Urothelium cell line (cell line): ENCODE measurements around the gene GSTA1.
"Not testable (repeated sequence)": the region's sequence is repeated elsewhere in the genome, so short reads cannot be mapped to it uniquely, and the experiment has no call there.

ENCODE experiments used
- DNase-seq: peaks from one replicate; pipeline ENCODE4 v3.0.0; 2011; ENCODE audit warnings: low spot score, mixed read lengths
- FAIRE-seq: peaks from 2 replicates; lab custom pipeline; 2011; peaks lifted over from hg19 to GRCh38; lab: Jason Lieb, UNC

GSTA1 gene

GRCh38 chr6:52760105-52760765 lies 43.4 kb downstream of the GSTA1 start:
- no peak for DNase-seq

GRCh38 chr6:52759085-52759484 lies 44.5 kb downstream of the GSTA1 start:
- DNase-seq (no peak), FAIRE-seq (no peak)

More at GRCh38 chr6:52760105-52760765, 43.4 kb downstream of the GSTA1 start:
- FAIRE-seq, result peak; percentile 23

- FAIRE-seq, result peak; percentile 9
- DNase-seq, result not testable (repeated sequence)
Observed at GRCh38 chr6:52757651-52758338, 45.8 kb downstream of the GSTA1 start.

- DNase-seq (no peak), FAIRE-seq (no peak)
Observed at GRCh38 chr6:52754443-52754842, 49.2 kb downstream of the GSTA1 start.

- not testable (repeated sequence) for DNase-seq, FAIRE-seq
Observed at GRCh38 chr6:52753137-52753536, 50.5 kb downstream of the GSTA1 start.

- FAIRE-seq, result no peak
- no peak for DNase-seq
Observed at GRCh38 chr6:52752310-52752709, 51.3 kb downstream of the GSTA1 start.

GRCh38 chr6:52749556-52750152 lies 54.0 kb downstream of the GSTA1 start:
- FAIRE-seq (no peak), DNase-seq (no peak)

- DNase-seq, result not testable (repeated sequence)
- FAIRE-seq, result peak; percentile 74
Observed at GRCh38 chr6:52747301-52747700, 56.3 kb downstream of the GSTA1 start.

- no peak for FAIRE-seq
Observed at GRCh38 chr6:52746213-52746612, 57.4 kb downstream of the GSTA1 start.

GRCh38 chr6:52745764-52746201 lies 57.8 kb downstream of the GSTA1 start:
- FAIRE-seq (no peak), DNase-seq (no peak)

More at GRCh38 chr6:52746213-52746612, 57.4 kb downstream of the GSTA1 start:
- no peak for DNase-seq

- no peak for DNase-seq
- no peak for FAIRE-seq
Observed at GRCh38 chr6:52741872-52742271, 61.7 kb downstream of the GSTA1 start.
